Hepatocyte (in vitro differentiated cells): ENCODE data around the gene VOPP1. TPM values are rescaled to one million over a fixed set of nuclear protein-coding genes. Genes with fewer than 3 reads are reported as not detected.

ENCODE experiments used
- DNase-seq: peaks from one replicate; pipeline ENCODE4 v3.0.0-alpha.2; 2016; ENCODE audit warnings: low spot score
- H2AFZ ChIP-seq: fragments of 200-600 bp; sonication (generic); 2 replicates; pipeline ENCODE4 v1.6.0; 2016; ENCODE audit warnings: antibody characterized with exemption, mild to moderate bottlenecking
- H3K27ac ChIP-seq: fragments of 200-600 bp; sonication (generic); 2 replicates; pipeline ENCODE4 v1.5.1; 2016; ENCODE audit warnings: mild to moderate bottlenecking
- H3K27me3 ChIP-seq: fragments of 200-600 bp; sonication (generic); 2 replicates; pipeline ENCODE4 v1.6.1; 2016
- H3K36me3 ChIP-seq: fragments of 200-600 bp; sonication (generic); replicated peaks from 2 replicates; pipeline ENCODE4 v1.5.1; 2016; ENCODE audit warnings: low read depth; ENCODE audit not compliant: insufficient read depth
- H3K4me1 ChIP-seq: fragments of 200-600 bp; sonication (generic); 2 replicates; pipeline ENCODE4 v1.5.1; 2016; ENCODE audit warnings: mild to moderate bottlenecking, moderate library complexity; ENCODE audit not compliant: insufficient read depth
- H3K4me2 ChIP-seq: fragments of 200-600 bp; sonication (generic); 2 replicates; pipeline ENCODE4 v1.6.0; 2016
- H3K4me3 ChIP-seq: fragments of 200-600 bp; sonication (generic); 2 replicates; pipeline ENCODE4 v1.5.1; 2016; ENCODE audit warnings: mild to moderate bottlenecking
- H3K79me2 ChIP-seq: fragments of 200-600 bp; sonication (generic); 2 replicates; pipeline ENCODE4 v1.6.0; 2017; ENCODE audit warnings: mild to moderate bottlenecking
- H3K9me2 ChIP-seq: fragments of 200-600 bp; sonication (generic); replicated peaks from 2 replicates; pipeline ENCODE4 v1.6.0; 2017; ENCODE audit warnings: mild to moderate bottlenecking; ENCODE audit not compliant: insufficient read depth
- H3K9me3 ChIP-seq: fragments of 200-600 bp; sonication (generic); 2 replicates; pipeline ENCODE4 v1.5.1; 2016; ENCODE audit warnings: low read depth, mild to moderate bottlenecking
- H4K20me1 ChIP-seq: fragments of 200-600 bp; sonication (generic); 2 replicates; pipeline ENCODE4 v1.6.0; 2016; ENCODE audit warnings: mild to moderate bottlenecking; ENCODE audit not compliant: insufficient read depth, poor library complexity, severe bottlenecking
- EZH2 ChIP-seq: fragments of 200-600 bp; sonication (generic); IDR thresholded peaks from 2 replicates; pipeline ENCODE4 v1.6.1; 2016; ENCODE audit warnings: antibody characterized with exemption, mild to moderate bottlenecking, borderline replicate concordance
- EZH2phosphoT487 ChIP-seq: fragments of 200-600 bp; sonication (generic); IDR thresholded peaks from one replicate; pipeline ENCODE4 v1.6.1; 2018; ENCODE audit warnings: antibody characterized with exemption, mild to moderate bottlenecking, low read depth, moderate library complexity; ENCODE audit not compliant: unreplicated experiment, severe bottlenecking
- WGBS: methylation state at CpG from one replicate; pipeline ENCODE4 v1.1.6; 2016; ENCODE audit warnings: low lambda C conversion rate; ENCODE audit errors: missing lambda C conversion rate; 5-methylcytosine and 5-hydroxymethylcytosine counted together
- polyA plus RNA-seq: library from polyadenylated mRNA; unstranded; fragments of >200 nt; fragmentation: Nextera tagmentation; extraction: Ambion mirVana; gene quantifications from 2 replicates; pipeline ENCODE4 v1.2.1, GENCODE V29; 2016
- total RNA-seq: library from RNA; depleted of rRNA; stranded (reverse); fragments of >200 nt; gene quantifications from 2 replicates; pipeline ENCODE4 v1.2.3, GENCODE V29; 2014
- TF ChIP-seq, protein P1 (sequence below): fragments of 200-600 bp; sonication (generic); IDR thresholded peaks from 2 replicates; pipeline ENCODE4 v1.5.1; 2016; ENCODE audit warnings: antibody characterized with exemption, mild to moderate bottlenecking; ENCODE audit not compliant: poor library complexity

Gene VOPP1
- total and polyA plus RNA-seq, 2 experiments from 2014 or later = 6.5 to 25.3 TPM

DNA sequence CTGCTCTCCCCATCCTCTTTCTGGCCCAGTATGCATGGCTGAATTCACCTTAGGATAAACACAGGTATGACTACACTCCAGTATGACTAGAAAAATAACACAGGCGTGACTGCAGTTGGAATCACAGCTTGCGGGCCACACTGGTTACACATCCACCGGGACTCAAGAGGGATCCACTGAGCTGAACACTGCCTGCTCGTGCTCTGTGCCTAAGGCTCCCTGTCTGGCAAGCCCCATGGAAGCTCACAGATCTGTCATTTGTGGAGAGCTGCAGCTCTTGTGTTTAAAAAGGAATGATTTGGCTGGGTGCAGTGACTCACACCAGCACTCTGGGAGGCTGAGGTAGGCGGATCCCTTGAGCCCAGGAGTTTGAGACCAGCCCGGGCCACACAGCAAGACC is 26.8 kb downstream of the VOPP1 start:
- H3K9me3 ChIP-seq = peaks cover 5% of the 10 kb centered on the region
- no peaks in the 10 kb centered on the region for H3K4me1 ChIP-seq
- no peaks in the 10 kb centered on the region for H4K20me1 ChIP-seq
- H2AFZ ChIP-seq = no peak overlapping the region
- H3K79me2 ChIP-seq = peaks cover 26% of the 10 kb centered on the region
- no peak for TF ChIP-seq EZH2
- TF ChIP-seq EZH2phosphoT487 = no peak
- TF ChIP-seq, protein P1, sequence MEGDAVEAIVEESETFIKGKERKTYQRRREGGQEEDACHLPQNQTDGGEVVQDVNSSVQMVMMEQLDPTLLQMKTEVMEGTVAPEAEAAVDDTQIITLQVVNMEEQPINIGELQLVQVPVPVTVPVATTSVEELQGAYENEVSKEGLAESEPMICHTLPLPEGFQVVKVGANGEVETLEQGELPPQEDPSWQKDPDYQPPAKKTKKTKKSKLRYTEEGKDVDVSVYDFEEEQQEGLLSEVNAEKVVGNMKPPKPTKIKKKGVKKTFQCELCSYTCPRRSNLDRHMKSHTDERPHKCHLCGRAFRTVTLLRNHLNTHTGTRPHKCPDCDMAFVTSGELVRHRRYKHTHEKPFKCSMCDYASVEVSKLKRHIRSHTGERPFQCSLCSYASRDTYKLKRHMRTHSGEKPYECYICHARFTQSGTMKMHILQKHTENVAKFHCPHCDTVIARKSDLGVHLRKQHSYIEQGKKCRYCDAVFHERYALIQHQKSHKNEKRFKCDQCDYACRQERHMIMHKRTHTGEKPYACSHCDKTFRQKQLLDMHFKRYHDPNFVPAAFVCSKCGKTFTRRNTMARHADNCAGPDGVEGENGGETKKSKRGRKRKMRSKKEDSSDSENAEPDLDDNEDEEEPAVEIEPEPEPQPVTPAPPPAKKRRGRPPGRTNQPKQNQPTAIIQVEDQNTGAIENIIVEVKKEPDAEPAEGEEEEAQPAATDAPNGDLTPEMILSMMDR = no peak
- WGBS = 91% methylated on average over 6 of the region's 6 CpGs
- no peak overlapping the region for H3K4me3 ChIP-seq
- H3K9me2 ChIP-seq = no peaks in the 10 kb centered on the region
- no peak for DNase-seq
- H3K36me3 ChIP-seq = no peaks in the 10 kb centered on the region
- no peak overlapping the region for H3K4me2 ChIP-seq
- no peak overlapping the region for H3K27ac ChIP-seq
- H3K27me3 ChIP-seq = no peaks in the 10 kb centered on the region

DNA sequence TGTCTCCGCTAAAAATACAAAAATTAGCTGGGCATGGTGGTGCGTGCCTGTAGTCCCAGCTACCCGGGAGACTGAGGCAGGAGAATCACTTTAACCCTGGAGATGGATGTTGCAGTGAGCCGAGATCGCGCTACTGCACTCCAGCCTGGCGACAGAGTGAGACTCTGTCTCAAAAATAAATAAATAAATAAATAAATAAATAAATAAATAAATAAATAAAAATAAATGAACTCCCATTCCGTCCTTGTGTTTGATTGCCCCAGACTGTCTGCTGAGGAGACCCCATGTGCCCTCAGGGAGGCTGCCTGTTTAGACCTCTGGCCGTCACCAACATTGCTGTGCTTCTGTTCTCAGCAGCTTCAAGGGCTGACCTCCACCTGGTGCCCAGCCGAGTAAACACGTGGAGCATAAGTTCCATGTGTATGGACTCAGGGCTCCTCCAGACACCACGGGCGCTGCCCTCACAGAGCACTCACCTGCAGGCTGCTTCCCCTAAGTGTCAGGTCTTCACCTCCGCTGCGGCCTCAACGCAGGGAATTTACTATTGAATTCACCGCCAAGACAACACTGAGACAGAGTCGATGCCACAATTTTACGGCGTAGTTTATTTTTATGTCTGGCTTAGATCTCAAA is 32.0 kb downstream of the VOPP1 start:
- Histone ChIP-seq H3K9me2 (no peaks in the 10 kb centered on the region), H2AFZ (no peak overlapping the region), H3K36me3 (no peaks in the 10 kb centered on the region), H3K27me3 (no peaks in the 10 kb centered on the region), H3K79me2 (peaks cover 6% of the 10 kb centered on the region), H3K4me3 (no peak overlapping the region), H4K20me1 (no peaks in the 10 kb centered on the region), H3K9me3 (peaks cover 5% of the 10 kb centered on the region), H3K4me2 (no peak overlapping the region), H3K27ac (no peak overlapping the region), H3K4me1 (no peaks in the 10 kb centered on the region)
- DNase-seq = no peak
- no peak for TF ChIP-seq EZH2phosphoT487
- no peak for TF ChIP-seq EZH2
- TF ChIP-seq, protein P1 = no peak
- 90% methylated on average over 20 of the region's 20 CpGs for WGBS

DNA sequence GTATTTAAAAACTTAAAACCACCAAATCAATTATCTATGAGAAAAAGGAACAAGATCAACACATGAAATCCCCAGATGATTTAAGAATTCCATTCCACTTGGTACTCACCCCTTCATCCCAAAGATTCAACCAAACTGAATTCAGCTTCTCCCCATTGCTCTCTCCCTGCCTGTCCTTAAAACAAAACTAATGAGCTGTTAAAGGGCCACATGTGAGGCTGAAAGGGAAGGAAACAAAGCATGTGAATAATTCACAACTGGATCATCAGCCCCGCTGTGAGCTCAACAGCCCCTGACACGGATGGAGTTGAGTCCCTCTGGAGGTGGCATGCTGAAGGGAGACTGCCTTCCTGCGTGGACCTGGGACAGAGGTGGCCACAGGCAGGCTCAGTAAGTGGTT is 32.9 kb downstream of the VOPP1 start:
- DNase-seq = no peak
- Histone ChIP-seq H3K4me1 (no peaks in the 10 kb centered on the region), H3K9me2 (no peaks in the 10 kb centered on the region), H4K20me1 (no peaks in the 10 kb centered on the region), H3K4me2 (no peak overlapping the region), H3K27me3 (no peaks in the 10 kb centered on the region), H3K79me2 (peaks cover 6% of the 10 kb centered on the region), H2AFZ (no peak overlapping the region), H3K4me3 (no peak overlapping the region), H3K9me3 (peaks cover 5% of the 10 kb centered on the region), H3K36me3 (no peaks in the 10 kb centered on the region), H3K27ac (no peak overlapping the region)
- WGBS = 45% methylated on average over 3 of the region's 3 CpGs
- TF ChIP-seq EZH2phosphoT487 = no peak
- TF ChIP-seq, protein P1 = no peak
- no peak for TF ChIP-seq EZH2
